ENCODE results near the gene URI1.

DNA sequence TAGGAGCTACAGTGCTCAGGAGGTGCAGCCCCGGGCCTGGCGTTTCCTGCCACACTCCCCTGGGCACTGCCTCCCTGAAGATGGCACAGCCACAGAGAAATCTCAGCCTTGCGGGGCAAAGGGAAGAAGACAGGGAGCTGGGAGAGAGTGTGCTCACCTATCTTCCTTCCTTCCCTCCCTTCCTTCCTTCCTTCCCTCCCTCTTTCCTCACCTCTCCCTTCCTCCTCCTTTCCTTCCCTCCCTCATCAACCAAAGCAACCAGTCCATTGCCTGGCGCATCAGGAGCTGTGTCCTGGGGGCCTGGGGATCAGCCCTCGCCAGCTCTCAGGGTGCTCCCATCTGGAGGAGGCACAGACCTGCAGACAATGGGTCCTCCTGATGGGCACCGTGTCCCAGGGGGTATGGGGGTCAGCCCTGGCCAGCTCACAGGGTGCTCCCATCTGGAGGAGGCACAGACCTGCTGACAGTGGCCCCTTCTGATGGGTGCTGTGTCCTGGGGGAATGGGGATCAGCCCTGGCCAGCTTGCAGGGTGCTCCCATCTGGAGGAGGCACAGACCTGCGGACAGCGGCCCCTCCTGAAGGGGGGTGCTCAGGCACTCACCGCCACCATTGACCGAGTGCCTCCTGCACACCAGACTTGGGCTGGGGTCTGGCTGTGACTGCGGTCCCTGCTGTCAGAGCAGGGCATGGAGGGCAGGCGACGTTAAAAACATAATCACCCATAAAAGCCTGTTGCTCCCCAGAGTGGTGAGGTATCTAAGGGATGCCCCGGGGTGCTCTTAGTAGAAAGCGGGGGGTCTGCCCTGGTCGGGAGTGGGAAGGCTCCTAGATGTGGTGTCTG, 120.2 kb downstream of the URI1 start:
- TF ChIP-seq POLR2A (IDR thresholded peaks at IDR 0.05) (no peak), CTCF (IDR thresholded peaks at IDR 0.05) (no peak)
